ENCODE measurements around the gene AAK1.
"Not testable (repeated sequence)": the region's sequence is repeated elsewhere in the genome, so short reads cannot be mapped to it uniquely, and the experiment has no call there.

DNA sequence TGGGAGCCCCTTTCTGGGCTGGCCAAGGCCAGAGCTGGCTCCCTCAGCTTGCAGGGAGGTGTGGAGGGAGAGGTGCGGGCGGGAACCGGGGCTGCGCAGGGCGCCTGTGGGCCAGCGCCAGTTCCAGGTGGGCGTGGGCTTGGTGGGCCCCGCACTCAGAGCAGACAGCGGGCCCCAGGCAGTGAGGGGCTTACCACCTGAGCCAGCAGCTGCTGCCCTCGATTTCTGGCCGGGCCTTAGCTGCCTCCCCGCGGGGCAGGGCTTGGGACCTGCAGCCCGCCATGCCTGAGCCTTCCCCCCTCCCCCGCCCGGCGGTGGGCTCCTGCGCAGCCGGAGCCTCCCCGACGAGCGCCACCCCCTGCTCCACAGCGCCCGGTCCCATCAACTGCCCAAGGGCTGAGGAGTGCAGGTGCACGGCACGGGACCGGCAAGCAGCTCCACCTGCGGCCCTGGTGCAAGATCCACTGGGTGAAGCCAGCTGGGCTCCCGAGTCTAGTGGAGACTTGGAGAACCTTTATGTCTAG is 21.5 kb downstream of the AAK1 start:
- TF ChIP-seq CTCF (IDR thresholded peaks at IDR 0.05; ENCODE audit: extremely low read depth in 1 of 2, insufficient read depth in 1 of 2, low read depth in 1 of 2, low read length in 2 of 2); POLR2A (IDR thresholded peaks at IDR 0.05; ENCODE audit: low read depth, low read length); FOS (IDR thresholded peaks at IDR 0.05; ENCODE audit: borderline replicate concordance, insufficient read depth, low read length); POLR2AphosphoS5 (IDR thresholded peaks at IDR 0.05; ENCODE audit: insufficient read depth, low read depth, low read length); EZH2 (IDR thresholded peaks at IDR 0.05; ENCODE audit: borderline replicate concordance, low read depth, low read length, severe bottlenecking); GATA2 (IDR thresholded peaks at IDR 0.05; ENCODE audit: insufficient read depth, insufficient read length, low read depth, low read length); MYC (IDR thresholded peaks at IDR 0.05; ENCODE audit: low read depth, low read length); JUN (IDR thresholded peaks at IDR 0.05; ENCODE audit: borderline replicate concordance, insufficient read depth, insufficient read length, low read depth): not testable (repeated sequence)
- TF ChIP-seq, protein P1, sequence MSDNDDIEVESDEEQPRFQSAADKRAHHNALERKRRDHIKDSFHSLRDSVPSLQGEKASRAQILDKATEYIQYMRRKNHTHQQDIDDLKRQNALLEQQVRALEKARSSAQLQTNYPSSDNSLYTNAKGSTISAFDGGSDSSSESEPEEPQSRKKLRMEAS (IDR thresholded peaks at IDR 0.05; ENCODE audit: insufficient read depth, insufficient read length), result not testable (repeated sequence)

All from endothelial cell of umbilical vein (primary cell).